HG03103 (cell line): ENCODE results near the gene KRT72.

Experiments
- ATAC-seq: cut with Tn5 transposase; IDR thresholded peaks from one replicate; pipeline ENCODE4 v1.9.1; 2021; ENCODE audit warnings: low read depth; ENCODE audit not compliant: unreplicated experiment

The KRT72 gene

GRCh38 chr12:52551216-52551865 is 49.9 kb downstream of the KRT72 start:
- no peak for ATAC-seq

GRCh38 chr12:52546126-52546525 is 55.1 kb downstream of the KRT72 start:
- no peak for ATAC-seq

- no peak for ATAC-seq
These were observed 57.0 kb downstream of the KRT72 start for GRCh38 chr12:52543985-52544883.

GRCh38 chr12:52542785-52543318 is 58.4 kb downstream of the KRT72 start:
- ATAC-seq: no peak

GRCh38 chr12:52542157-52542556 is 59.1 kb downstream of the KRT72 start:
- no peak for ATAC-seq

- ATAC-seq: no peak
These were observed 59.6 kb downstream of the KRT72 start for GRCh38 chr12:52541709-52542108.

GRCh38 chr12:52540531-52540930 is 60.7 kb downstream of the KRT72 start:
- no peak for ATAC-seq

GRCh38 chr12:52539821-52540173 is 61.5 kb downstream of the KRT72 start:
- no peak for ATAC-seq

GRCh38 chr12:52539083-52539820 is 62.0 kb downstream of the KRT72 start:
- ATAC-seq: no peak

GRCh38 chr12:52537101-52537500 is 64.2 kb downstream of the KRT72 start:
- ATAC-seq: no peak
